ENCODE measurements around the gene RTN1.

The RTN1 gene

DNA sequence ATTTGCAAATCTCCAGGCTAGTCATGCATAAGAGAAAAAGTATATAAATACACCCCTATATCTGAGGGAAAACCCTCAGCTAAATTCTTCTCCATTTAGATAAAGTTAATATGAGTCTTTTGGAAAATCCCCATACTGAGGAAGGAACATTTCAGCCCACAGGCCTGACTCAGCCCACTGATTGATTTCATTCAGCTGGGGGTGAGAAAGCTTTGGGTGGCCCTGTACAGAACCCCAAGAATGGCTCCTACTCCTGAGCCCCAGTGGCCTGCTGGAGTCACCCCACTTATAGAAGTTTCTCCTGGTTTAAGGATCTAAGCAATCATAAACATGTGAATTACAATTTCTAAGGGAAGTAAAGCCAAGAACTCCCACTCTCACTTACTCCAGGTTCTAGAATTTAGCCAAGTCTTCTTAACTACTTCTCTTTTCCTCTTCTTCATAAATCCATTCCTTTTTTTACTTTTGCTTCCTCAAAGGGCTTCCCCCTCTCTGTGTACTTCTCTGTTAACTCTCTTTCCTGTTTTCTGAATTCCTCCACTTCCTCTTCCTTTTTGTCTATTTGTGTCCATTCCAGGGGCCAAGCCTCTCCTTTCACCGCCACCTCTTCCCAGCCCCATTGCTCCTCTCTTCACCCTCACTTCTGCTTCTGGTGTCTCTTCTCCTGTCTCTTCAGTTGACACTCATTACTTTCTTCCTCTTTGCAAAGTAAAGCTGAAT lies 21.0 kb downstream of the RTN1 start:
- DNase-seq, result no peak

DNA sequence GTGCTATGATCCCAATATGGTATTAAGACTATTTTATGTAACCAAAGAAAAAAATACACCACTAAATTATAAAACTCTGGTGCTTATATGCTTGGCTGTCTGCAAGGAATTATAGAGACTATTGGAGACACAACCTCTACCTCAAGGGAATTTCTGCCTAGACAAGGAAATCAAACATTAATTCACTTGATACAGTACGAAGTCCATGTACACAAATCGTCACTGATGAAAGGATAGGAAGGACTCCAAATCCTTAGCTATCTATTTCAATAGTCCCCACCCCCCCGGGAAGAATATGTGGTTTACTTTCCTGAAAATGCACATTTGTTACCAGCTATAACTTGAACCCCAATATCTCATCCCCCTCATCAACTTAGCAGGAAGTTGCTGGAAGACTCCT lies 21.9 kb downstream of the RTN1 start:
- DNase-seq, result no peak

DNA sequence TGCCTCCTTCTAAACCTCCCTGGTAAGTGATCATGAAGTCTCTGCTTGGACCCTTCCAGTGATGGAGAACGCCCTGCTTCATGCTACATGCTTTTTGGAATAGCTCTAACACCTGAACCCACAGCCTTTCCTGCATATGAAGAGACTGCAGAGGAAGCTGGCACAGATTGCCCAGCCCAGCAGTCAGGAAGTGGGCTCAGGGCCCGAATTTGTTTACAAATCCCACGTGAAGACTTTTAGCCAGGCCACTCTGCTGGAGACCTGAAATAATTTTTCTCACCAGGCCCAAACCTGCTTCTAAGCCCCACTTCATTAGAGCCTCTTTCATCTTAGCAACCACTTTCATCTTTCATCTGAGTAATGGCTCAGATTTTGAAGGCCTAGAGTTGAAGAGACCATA lies 22.9 kb downstream of the RTN1 start:
- no peak for DNase-seq

DNA sequence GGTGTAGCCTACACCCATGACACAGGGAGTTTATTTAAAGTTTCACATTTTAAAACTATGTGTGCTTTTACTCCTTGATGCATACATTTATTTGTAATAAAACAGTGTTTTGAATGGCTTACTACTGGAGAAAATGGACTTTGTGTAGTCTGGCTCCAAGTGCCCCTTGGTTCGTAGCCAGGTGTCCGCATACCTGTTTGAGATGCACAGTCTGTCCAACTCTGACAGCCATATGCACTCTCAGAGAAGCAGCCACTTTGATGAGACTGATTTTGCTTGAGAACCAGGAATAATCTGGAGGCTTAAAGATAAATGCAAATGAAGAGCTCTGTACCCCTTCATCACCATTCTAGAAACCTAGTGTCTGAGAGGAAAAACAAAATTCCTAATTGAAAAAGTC lies 24.0 kb downstream of the RTN1 start:
- DNase-seq, result no peak

DNA sequence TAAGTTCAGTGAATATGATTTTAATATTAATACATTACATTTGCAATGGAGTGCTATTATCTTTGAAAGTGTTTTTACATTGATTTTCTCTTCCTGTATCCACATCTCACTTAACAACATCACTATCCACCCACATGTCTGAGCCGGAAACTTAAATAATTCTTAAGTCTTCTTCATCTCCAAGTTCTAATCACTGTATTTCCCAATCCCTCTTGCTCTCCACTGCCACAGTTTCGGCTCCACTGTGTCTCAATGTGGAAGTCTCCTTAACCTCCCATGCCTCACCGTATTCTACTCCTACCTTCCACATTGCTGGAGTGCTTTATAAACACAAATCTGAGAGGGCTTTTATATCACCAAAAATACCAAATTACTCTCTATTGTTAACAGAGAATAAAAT lies 25.3 kb downstream of the RTN1 start:
- DNase-seq, result no peak

DNA sequence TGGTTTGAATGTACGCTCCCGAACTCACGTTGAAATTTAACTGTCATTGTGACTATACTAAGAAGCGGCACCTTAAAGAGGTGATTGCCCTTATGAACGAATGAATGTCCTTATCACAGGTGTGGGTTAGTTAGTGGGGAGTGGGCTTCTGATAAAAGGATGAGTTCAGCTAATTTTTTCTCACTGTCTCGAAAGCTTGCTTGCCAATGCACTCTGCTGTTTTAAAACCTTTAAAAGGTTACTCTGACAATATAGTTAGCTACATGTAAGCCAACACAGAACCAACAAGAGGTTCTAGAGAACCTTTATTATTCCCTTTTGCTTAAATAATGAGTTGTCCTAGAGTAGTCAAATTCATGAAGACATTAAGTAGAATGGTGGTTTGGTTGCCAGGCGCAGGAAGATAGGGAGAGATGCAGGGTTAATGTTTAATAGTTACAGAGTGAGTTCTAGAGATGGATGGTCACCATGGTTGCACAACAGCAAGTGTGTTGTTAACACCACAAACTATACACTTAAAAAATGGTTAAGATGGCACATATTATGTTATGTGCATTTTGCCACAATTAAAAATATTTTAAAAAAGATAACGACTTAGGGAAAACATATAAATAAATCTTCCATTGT lies 26.3 kb downstream of the RTN1 start:
- DNase-seq, result no peak

DNA sequence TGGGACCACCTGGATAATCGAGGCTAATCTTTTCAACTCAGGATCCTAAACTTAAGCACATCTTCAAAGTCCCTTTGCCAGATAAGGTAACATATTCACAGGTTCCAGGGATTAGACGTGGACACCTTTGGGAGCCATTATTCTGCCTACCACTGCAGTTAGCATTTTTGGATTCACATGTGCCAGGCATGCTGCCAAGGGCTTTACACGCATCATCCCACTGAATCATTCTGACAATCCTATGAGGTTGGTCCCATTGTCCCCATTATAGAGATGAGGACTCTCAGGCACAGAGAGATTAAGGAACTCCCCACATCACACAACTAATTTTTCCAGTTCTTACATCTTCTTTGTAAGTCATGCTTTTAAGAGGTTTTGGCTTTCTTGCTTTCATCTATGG lies 34.5 kb downstream of the RTN1 start:
- DNase-seq, result no peak

DNA sequence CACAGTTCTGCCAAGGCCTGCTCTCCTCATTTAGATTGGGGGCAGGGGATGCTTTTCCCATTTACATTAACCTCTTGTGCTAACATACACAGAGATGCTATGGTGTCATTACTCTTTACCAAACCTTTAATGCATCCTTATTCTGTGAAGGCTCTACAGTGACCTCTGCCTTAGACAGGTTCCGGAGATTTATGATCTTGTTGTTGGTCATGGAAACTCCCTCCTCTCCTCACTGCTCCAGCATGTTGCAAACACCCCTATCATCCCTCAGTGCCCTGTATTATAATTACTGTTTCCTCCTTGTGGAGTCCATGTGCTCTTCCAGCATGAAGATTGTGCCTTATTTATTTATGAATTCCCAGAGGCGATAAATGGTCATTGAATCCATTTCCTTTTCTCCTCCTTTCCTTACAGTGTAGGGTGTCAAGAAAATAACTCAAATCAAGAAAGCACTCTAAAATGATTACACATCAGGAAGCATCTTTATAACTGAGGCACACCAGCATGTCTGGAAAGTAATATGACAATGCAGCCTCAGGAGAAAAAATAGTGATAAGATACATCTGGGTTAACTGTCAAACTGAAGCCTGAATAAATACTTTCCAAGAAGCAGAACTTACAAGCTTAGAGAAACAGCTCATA lies 37.8 kb downstream of the RTN1 start:
- DNase-seq, result no peak

DNA sequence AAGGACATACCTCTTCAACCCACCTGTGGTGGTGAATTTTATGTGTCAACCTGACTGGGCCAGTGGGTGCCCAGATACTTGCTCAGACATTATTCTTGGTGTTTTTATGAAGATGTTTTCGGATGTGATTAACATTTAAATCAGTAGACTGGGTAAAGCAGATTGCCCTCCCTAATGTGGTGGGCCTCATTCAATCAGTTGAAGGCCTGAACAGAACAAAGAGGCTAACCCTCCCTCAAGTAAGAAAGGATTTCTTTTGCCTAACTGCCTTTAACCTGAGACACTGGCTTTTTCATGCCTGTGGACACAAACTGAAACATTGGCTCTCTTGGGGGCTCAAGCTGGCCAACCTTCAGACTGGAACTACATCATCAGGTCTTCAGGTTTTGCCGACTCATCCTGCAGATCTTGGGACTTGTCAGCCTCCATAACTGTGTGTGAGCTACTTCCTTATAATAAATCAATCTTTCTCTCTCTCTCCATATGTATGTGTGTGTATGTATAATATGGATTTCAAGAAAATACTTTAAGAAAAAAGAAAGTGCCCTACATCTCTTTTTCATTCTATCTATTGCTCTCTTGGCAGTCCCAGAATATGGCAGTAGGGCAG lies 39.4 kb downstream of the RTN1 start:
- DNase-seq, result no peak

DNA sequence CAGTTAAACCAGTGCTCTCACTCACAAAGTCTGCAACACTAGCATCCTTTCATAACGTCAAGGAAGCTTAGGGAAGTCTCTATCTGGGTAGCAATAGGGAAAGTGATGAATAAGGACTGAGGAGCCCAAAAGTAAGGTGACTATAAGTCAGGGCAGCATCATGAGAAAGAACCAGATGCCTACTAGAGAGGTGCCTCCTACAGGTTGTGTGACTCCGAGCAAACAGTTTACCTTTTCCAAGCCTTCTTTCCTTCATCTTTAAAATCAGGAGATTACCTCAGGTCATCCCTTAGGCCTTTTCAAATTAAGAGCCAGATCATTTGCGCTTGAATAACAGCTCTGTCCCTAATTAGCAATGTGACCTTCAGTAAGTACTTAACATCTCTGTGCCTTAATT lies 40.2 kb downstream of the RTN1 start:
- DNase-seq, result no peak

DNA sequence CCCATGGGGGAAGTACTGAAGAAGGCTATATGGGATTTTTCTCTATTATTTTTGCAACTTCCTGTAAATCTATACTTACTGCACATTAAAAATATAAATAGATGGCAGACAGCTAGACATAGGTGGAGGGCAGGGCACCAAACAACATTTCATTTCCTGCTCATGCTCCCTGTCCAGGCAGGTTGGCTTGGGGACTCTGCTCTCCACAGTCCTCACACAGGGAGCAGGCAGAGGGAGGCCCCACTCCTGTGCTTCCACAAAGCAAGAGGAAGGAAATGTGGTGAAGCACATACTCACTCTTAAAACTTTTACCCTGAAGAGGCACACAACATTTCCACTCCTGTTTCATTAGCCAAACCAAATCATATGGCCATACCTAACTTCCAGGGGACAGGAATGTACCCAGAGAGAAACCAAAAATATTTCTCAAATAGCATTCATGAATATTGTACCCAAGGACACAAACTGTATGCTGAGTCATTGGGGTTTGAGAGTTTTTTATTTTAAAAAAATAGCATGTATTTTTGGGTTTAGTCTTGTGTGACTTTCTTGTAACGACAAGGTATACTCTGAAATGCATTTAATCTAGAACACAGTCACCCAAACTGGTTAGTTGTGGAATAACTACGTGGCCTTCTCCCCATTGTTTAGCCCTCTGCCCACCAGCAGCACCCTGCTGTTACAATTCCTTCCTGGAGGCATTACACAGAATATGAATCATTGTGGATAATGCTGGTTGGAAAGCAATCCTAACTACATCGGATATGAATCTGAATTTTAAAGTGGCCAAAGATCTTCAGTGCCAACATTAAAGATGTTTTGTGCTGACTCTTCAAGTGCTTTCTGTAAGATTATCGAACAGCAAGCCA lies 40.9 kb downstream of the RTN1 start:
- no peak for DNase-seq

DNA sequence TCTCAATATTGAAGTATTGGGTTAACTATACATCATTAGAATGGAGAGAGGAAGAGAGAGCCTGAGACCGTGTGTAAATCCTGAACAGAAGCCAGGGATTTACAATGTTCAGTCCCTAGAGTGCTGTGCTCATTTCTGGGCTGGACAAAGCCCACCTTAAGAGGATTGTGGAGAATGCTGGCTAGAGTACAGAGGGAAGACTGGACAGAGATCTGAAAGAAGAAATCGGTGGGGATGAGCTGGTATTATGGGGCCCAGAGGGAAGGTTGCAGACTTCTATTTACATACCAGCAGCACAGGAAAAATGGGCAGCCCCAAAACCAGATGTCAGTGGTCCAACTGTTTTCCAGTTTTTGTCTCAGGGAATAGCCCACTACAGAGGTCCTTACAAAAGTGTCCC lies 42.3 kb downstream of the RTN1 start:
- no peak for DNase-seq

DNA sequence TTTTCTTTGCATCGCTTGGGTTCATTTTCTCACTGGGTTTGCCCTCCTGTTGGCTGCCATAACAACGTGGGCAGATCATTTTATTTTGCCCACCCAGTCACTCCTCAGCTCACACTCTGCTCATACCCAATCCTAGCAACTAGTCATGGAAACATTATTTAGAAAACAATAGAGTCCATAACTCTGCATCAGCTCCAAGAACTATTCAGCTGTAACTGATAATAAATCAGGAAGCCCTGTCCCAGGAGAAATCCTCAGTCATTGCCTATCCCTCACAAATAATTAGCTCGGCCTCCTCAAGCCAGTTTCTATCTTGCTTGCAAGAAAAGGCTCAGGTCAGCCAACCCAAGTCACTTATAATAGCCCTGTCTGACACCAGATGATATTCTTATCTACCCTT lies 43.2 kb downstream of the RTN1 start:
- DNase-seq, result no peak

DNA sequence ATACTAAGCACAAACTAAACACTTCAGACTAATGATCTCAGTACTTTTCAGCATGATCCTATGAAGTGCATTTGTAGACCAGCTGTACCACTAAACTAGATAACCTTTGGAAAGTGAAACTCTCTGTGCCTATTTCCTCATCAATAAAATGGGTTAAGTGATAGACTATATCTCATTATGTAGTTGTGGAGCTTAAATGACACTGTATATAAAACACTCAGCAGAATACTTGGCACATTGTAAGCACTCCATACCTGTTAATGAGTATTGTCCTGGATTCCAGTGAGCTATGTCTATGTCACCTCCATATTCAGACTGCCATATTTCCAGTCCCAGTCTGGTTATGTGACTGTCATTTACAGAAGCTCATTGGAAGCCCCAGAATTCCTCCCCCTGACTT lies 44.4 kb downstream of the RTN1 start:
- no peak for DNase-seq

DNA sequence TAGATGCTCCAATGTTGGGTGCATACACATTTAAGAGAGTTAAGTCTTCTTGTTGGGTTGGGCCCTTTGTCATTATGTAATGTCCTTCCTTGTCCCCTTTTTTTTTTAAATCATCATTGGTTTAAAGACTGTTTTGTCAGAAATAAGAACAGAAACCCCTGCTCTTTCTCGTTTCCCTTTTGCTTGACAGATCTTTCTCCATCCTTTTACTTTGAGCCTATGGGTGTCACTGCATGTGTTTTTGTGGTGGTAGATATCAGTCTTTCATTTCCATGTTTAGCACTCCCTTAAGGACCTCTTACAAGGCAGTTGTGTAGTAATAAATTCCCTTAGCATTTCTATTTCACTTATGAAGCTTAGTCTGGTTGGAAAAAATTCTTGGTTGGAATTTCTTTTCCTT lies 47.4 kb downstream of the RTN1 start:
- DNase-seq, result no peak

DNA sequence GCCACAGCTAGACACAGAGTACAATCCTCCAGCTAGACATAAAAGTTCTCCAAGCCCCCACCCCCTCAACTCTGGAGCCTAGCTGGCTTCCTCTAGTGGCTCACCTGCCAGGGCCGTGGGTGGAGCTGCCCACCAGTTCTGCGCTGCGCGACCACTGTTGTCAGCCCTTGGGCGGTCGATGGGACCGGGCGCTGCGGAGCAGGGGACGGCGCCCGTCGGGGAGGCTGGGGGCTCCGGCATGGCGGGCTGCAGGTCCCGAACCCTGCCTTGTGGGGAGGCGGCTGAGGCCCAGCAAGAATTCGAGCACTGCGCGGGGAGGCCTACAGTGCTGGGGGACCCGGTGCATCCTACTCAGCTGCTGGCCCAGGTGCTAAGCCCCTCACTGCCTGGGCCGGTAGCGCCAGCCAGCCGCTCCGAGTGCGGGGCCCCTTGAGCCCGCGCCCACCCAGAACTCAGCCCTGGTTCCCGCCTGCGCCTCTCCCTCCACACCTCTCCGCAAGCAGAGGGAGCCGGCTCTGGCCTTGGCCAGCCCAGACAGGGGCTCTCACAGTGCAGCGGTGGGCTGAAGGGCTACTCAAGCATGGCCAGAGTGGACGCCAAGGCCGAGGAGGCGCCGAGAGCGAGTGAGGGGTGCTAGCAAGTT lies 51.0 kb downstream of the RTN1 start:
- no peak for DNase-seq

DNA sequence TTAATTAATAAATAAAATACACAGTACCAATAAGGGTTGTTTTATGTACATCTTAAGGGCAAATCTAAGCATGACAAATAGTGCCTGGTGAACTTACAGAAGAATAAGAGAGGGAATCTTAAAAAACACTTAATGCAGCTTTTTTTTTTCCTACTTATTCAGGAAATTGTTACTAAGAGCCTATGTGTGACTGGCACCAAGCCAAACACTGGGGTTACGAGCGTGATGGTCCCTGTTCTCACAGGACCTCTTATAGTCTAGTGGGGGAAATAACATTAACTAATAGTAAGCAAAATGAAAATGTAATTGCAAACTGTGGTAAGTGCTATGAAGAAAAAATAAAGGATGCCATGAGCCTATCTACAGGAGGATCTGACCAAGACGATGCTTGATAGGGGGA lies 53.6 kb downstream of the RTN1 start:
- DNase-seq, result no peak

DNA sequence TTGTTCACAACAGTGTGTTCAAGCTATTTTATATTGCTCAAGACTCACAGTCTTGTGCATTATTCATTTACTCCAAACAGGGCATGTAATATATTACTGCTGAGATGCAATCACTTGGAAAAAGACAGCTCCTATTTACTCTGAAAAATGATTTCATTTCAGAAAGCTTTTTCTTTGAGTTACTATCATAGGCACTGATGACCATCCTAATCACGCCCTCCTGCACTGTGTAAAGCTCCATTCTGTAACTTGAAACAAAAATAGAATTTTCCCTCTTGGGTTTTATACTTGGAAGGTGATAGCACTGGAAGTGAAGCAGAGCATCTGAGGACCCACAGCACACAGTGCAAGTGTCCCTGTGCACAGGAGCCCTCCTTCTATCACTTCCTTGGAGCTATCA lies 55.6 kb downstream of the RTN1 start:
- DNase-seq, result no peak

DNA sequence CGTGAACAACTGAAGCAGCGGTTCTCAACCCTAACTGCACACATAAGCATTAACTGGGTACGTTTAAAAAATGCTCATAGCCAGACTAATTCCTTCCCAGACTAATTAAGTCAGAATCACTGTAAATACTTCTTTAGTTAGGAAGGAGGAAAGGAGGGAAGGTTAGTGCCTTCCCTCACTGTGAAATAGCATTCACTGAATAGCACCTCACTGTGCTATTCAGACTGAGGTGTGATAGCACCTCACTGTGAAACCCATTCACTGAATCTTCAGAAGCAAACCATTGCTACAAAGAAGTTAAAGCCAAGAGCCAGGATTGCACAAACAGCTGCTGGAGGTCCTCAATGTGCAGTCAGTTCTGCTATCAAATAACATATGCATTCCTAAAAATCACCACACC lies 58.8 kb downstream of the RTN1 start:
- no peak for DNase-seq

DNA sequence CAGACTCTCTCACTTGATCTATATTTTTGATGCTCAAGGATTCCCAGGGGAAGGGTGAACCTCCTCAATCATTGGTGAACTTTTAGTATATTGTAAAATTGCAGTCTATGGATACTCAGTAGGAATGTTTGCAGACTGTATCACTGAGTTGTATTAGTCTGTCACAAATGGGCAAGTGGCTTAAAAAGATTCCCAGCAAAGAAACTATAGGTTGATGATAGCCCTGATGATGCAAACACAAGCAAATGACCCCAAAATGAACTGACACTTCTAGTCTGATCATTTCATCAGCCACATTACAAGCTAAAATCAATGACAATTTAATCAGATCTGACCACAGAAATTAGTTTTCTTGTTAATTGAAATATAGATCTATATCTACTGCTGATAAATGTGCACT lies 59.5 kb downstream of the RTN1 start:
- no peak for DNase-seq

DNA sequence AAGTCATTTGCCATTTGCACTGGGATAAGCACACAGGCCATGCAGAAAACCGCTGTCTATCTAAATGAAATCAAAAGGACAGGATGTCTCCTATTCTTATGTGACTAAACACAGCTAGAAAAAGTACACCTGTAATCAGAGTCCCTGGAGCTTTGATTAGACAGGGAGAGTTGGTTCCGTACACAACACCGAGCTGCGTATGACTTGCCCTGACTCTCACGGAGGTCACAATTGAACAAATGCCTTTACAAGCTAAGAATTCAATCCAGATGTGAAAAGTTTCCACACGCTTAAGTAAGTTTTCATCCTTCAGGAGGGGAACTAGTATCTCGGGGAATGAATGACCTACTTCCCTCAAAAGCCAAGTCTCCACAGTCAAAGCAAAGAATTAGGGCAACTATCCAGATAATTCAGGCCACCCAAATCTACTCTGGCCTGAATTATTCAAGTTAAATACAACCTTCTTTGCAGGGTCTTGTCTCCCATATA lies 67.5 kb downstream of the RTN1 start:
- DNase-seq, result no peak

DNA sequence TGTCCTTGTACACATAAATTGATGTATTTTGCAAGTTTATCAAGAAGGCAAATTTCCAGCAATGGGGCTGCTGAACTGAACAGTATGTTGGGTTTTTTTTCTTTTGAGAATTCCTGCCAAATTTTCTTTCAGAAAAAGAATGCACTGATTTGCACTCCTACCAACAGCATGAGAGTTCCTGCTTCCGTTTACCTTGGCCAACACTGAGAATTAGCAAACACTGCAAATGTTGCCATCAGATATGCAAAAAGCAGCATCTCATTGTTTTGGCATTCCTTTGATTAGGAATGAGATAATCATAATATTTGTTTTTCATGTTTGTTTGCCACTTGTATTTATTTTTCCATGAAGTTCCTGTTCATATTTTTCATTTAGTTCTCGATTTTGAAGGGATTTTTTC lies 82.4 kb downstream of the RTN1 start:
- no peak for DNase-seq
